GM19035 (cell line): Measurements from ENCODE around the gene GDF7.

ENCODE experiments used
- ATAC-seq: cut with Tn5 transposase; IDR thresholded peaks from one replicate; pipeline ENCODE4 v1.9.1; 2021; ENCODE audit not compliant: unreplicated experiment

The GDF7 gene

GRCh38 chr2:20660506-20661420 is 6.2 kb upstream of the GDF7 start:
- no peak for ATAC-seq

GRCh38 chr2:20661421-20662307 is 5.3 kb upstream of the GDF7 start:
- peak; percentile 60 for ATAC-seq

- no peak for ATAC-seq
Measured at GRCh38 chr2:20662308-20662937, 4.5 kb upstream of the GDF7 start.

- ATAC-seq = no peak
Measured at GRCh38 chr2:20663196-20664070, 3.5 kb upstream of the GDF7 start.

GRCh38 chr2:20664071-20664390 is 2.9 kb upstream of the GDF7 start:
- ATAC-seq = no peak

GRCh38 chr2:20664431-20665242 is 2.3 kb upstream of the GDF7 start:
- ATAC-seq = no peak

- no peak for ATAC-seq
Measured at GRCh38 chr2:20665243-20666004, 1.5 kb upstream of the GDF7 start.

GRCh38 chr2:20666005-20666303 is 990 bp upstream of the GDF7 start:
- ATAC-seq = peak; percentile 8

- peak; percentile 40 for ATAC-seq
Measured at GRCh38 chr2:20667151-20667530, 197 bp downstream of the GDF7 start.

- ATAC-seq = peak; percentile 21
Measured at GRCh38 chr2:20667531-20668401, 822 bp downstream of the GDF7 start.

- no peak for ATAC-seq
Measured at GRCh38 chr2:20668451-20668850, 1.5 kb downstream of the GDF7 start.

GRCh38 chr2:20668871-20669475 is 2.0 kb downstream of the GDF7 start:
- ATAC-seq = no peak

GRCh38 chr2:20669562-20670314 is 2.8 kb downstream of the GDF7 start:
- ATAC-seq = no peak

GRCh38 chr2:20670315-20671035 is 3.5 kb downstream of the GDF7 start:
- ATAC-seq = no peak

- no peak for ATAC-seq
Measured at GRCh38 chr2:20671036-20671735, 4.2 kb downstream of the GDF7 start.

GRCh38 chr2:20671736-20672080 is 4.8 kb downstream of the GDF7 start:
- ATAC-seq = no peak
